Neural progenitor cell (in vitro differentiated cells): ENCODE measurements around the gene TMEM223.

Experiments used
- EZH2phosphoT487 ChIP-seq: fragments of 200-600 bp; sonication (generic); IDR thresholded peaks from 2 replicates; pipeline ENCODE4 v1.6.1; 2017; ENCODE audit warnings: antibody characterized with exemption
- TF ChIP-seq, protein P1 (sequence below): fragments of 200-600 bp; sonication (generic); IDR thresholded peaks from 2 replicates; pipeline ENCODE4 v1.5.1; 2017; ENCODE audit warnings: antibody characterized with exemption, mild to moderate bottlenecking

GRCh38 chr11:62752177-62752785 is 39.5 kb downstream of the TMEM223 start:
- TF ChIP-seq, protein P1, sequence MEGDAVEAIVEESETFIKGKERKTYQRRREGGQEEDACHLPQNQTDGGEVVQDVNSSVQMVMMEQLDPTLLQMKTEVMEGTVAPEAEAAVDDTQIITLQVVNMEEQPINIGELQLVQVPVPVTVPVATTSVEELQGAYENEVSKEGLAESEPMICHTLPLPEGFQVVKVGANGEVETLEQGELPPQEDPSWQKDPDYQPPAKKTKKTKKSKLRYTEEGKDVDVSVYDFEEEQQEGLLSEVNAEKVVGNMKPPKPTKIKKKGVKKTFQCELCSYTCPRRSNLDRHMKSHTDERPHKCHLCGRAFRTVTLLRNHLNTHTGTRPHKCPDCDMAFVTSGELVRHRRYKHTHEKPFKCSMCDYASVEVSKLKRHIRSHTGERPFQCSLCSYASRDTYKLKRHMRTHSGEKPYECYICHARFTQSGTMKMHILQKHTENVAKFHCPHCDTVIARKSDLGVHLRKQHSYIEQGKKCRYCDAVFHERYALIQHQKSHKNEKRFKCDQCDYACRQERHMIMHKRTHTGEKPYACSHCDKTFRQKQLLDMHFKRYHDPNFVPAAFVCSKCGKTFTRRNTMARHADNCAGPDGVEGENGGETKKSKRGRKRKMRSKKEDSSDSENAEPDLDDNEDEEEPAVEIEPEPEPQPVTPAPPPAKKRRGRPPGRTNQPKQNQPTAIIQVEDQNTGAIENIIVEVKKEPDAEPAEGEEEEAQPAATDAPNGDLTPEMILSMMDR = no peak
- TF ChIP-seq EZH2phosphoT487 = no peak
